Bronchial epithelial cell (primary cell): ENCODE measurements around the gene PRSS58. TPM values are rescaled to one million over a fixed set of nuclear protein-coding genes. Genes with fewer than 3 reads are reported as not detected.

Experiments
- DNase-seq: peaks from one replicate; pipeline ENCODE4 v3.0.0-alpha.2; 2010; ENCODE audit warnings: low read depth
- FAIRE-seq: peaks from 2 replicates; lab custom pipeline; 2011; peaks lifted over from hg19 to GRCh38; lab: Jason Lieb, UNC
- H3K27me3 ChIP-seq: 2 replicates; pipeline ENCODE4 v1.5.1; 2011; ENCODE audit warnings: low read length; ENCODE audit not compliant: control insufficient read depth, insufficient read depth
- H3K36me3 ChIP-seq: 2 replicates; pipeline ENCODE4 v1.5.1; 2011; ENCODE audit warnings: low read length; ENCODE audit not compliant: control insufficient read depth, insufficient read depth
- H3K4me3 ChIP-seq: 2 replicates; pipeline ENCODE4 v1.5.1; 2011; ENCODE audit warnings: mild to moderate bottlenecking, low read depth, low read length, control low read depth
- total RNA-seq: library from RNA; depleted of rRNA; stranded (reverse); fragments of >200 nt; gene quantifications from 2 replicates; pipeline ENCODE4 v1.2.1, GENCODE V29; 2014
- TF ChIP-seq, protein P1 (sequence below): IDR thresholded peaks from 2 replicates; pipeline ENCODE4 v1.5.1; 2011; ENCODE audit warnings: mild to moderate bottlenecking, moderate library complexity, low read length, control low read depth, inconsistent platforms; ENCODE audit not compliant: insufficient read depth, severe bottlenecking

The PRSS58 gene
- total RNA-seq, 1 donor from 2014 or later: not detected

- no peak for FAIRE-seq
- TF ChIP-seq, protein P1, sequence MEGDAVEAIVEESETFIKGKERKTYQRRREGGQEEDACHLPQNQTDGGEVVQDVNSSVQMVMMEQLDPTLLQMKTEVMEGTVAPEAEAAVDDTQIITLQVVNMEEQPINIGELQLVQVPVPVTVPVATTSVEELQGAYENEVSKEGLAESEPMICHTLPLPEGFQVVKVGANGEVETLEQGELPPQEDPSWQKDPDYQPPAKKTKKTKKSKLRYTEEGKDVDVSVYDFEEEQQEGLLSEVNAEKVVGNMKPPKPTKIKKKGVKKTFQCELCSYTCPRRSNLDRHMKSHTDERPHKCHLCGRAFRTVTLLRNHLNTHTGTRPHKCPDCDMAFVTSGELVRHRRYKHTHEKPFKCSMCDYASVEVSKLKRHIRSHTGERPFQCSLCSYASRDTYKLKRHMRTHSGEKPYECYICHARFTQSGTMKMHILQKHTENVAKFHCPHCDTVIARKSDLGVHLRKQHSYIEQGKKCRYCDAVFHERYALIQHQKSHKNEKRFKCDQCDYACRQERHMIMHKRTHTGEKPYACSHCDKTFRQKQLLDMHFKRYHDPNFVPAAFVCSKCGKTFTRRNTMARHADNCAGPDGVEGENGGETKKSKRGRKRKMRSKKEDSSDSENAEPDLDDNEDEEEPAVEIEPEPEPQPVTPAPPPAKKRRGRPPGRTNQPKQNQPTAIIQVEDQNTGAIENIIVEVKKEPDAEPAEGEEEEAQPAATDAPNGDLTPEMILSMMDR: no peak
- no peaks in the 10 kb centered on the region for H3K27me3 ChIP-seq
- no peaks in the 10 kb centered on the region for H3K36me3 ChIP-seq
- H3K4me3 ChIP-seq: no peak overlapping the region
- no peak for DNase-seq
Observed at GRCh38 chr7:142248166-142249160, 9.4 kb downstream of the PRSS58 start.

DNA sequence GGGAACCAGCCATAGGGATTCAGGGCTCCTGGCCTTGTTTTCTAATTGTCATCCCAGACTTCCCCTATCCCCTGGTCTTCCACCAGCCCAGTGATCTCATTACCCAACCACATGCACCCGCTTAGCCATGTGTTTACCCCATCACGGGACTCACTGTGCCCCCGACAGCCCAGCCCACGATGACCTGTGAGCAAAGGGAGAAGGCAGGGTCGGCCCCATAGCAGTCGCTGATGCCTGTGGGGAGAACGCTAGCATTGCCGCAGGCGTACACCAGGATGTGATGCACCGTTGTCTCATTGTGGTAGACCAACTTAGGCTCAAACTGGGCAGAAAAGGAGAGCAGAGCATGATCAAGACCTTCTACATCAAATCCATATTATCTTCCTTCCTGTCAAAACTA is 14.0 kb downstream of the PRSS58 start:
- Histone ChIP-seq H3K27me3 (no peaks in the 10 kb centered on the region), H3K36me3 (no peaks in the 10 kb centered on the region), H3K4me3 (no peak overlapping the region)
- DNase-seq (no peak), FAIRE-seq (no peak)
- TF ChIP-seq, protein P1: no peak

- DNase-seq: no peak
- FAIRE-seq: no peak
- no peaks in the 10 kb centered on the region for H3K36me3 ChIP-seq
- TF ChIP-seq, protein P1: no peak
- H3K4me3 ChIP-seq: no peak overlapping the region
- H3K27me3 ChIP-seq: no peaks in the 10 kb centered on the region
Observed at GRCh38 chr7:142240546-142240945, 17.3 kb downstream of the PRSS58 start.

DNA sequence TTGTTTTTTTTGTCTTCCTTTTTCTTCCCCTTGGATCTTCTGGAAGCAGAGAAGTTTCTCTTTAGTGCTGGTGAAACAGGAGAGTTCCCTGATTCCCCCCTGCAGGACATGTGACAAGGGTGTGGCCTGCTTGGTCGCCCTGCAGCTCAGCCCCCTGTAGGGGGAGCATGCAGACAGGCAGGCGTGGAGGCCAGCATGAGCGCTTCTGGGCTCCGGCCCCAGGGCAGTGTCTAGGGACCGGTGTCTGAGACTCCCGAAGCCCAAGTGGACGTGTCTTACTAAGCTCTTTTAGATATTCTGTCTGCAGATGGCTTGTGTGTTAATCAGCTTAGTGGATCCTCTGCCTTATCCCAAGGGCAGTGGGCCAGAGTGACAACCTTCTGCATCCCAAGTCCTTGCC is 26.1 kb downstream of the PRSS58 start:
- Histone ChIP-seq H3K36me3 (no peaks in the 10 kb centered on the region), H3K27me3 (no peaks in the 10 kb centered on the region), H3K4me3 (no peak overlapping the region)
- TF ChIP-seq, protein P1: no peak
- no peak for FAIRE-seq
- no peak for DNase-seq

DNA sequence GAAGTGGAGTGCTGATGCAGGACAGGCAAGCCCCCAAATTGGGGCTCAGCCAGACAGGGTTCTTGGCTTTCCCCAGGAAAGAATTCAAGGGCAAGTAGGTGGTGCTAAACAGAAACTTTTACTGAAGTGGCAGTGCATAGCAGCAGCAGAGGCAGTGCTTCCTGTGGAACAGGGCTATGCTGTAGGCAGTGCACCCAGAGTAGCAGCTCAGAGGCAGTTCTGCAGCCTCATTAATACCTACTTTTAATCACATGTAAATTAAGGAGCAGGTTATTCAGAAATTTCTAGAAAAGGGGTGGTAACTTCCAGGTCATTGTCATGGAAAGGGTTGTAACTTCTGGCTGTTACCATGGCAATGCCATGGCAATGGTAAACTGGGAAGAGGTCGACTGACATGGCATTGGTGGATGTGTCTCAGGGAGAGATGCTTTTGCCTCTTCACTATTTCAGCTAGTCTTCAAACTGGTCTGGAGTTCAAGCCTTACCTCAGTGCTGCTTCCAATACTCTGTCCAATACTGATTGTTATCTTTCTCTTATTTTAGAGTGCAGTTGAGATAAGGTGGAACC is 29.2 kb downstream of the PRSS58 start:
- Histone ChIP-seq H3K36me3 (no peaks in the 10 kb centered on the region), H3K27me3 (no peaks in the 10 kb centered on the region), H3K4me3 (no peak overlapping the region)
- TF ChIP-seq, protein P1: no peak
- DNase-seq (no peak), FAIRE-seq (no peak)

Other genes starting within 250 kb of the PRSS58 start
- under 0.01 TPM in 1 of 2 replicates, not detected in the other for gene MGAM2, start 146.3 kb downstream of the PRSS58 start, total RNA-seq